Tibial nerve (tissue), 3 donors: ENCODE measurements around the gene ZFAND5.

Experiments used
- CTCF ChIP-seq, 5 experiments: fragments of 200-600 bp in 3 of 5; fragments of 450-650 bp in 2 of 5; sonication (generic) in 3 of 5; IDR thresholded peaks; one replicate each; pipeline ENCODE4 v1.5.1; 2016 to 2019; ENCODE audit warnings: antibody characterized with exemption in 5 of 5, mild to moderate bottlenecking in 3 of 5, moderate library complexity in 2 of 5
- POLR2A ChIP-seq, 2 donors: fragments of 450-650 bp; IDR thresholded peaks; one replicate each; pipeline ENCODE4 v1.6.1; 2017; ENCODE audit warnings: antibody characterized with exemption in 2 of 2, mild to moderate bottlenecking in 2 of 2, moderate library complexity in 2 of 2

GRCh38 chr9:72333197-72333596, 31.8 kb downstream of the ZFAND5 start:
- TF ChIP-seq CTCF (IDR thresholded peaks at IDR 0.05) (no peak), POLR2A (IDR thresholded peaks at IDR 0.05) (no peak)
